ENCODE data around the gene GIPC1. TPM values are rescaled to one million over a fixed set of nuclear protein-coding genes. Genes with fewer than 3 reads are reported as not detected.
A peak's percentile ranks its signal among the peaks of the same experiment; 100 is the strongest.

GIPC1 gene
- total RNA-seq, 2 donors from 2014 or later, result 23.4 to 44.9 TPM

DNA sequence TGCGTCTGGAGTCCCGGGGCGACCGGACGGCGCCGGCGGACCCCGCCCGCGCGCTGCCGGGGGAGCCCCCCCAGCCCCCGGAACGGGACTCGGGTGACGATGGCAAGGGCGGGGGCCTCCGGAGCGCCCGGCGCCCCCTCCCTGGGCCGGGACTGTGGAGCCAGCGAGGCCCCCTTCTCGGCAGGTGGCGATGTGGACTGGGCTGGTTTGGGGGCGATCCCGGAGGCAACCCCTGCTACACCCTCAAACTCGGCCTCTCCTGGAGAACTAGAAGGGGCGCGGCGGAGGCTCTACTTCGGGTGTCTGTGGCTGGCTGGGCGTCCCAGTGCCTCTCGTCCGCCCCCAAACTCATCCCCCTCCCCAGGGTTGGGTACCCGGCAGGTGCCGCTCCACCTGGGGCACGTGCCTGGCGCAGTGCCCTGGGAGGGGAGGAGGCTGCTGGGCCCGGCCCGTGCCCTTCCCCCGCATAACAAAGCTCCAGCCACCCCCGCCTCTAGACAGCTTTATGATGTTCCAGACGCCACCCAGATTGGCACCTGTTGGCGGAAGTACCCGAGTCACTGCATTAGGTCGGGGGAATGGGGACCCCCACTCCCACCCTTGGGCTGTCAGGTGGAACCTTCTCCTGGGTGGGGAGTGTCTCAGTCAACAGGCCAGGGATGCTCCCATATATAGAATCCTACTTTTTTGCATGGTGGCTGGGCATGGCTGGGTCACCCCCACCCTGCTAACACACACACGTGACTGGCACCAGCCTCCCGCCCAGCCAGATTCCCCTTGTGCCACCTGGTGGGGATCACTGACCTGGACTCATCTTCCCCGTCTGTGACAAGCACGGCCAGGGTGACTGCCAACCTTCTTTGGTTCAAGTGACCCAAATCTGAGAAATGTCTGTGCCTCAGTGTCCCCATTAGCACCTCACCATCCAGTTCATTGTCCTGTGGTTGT lies 62.1 kb downstream of the GIPC1 start:
- Mint-ChIP-seq H3K27me3 (no peaks in the 10 kb centered on the region), H3K4me1 (peaks cover 13% of the 10 kb centered on the region), H3K9me3 (no peaks in the 10 kb centered on the region), H3K36me3 (ENCODE audit: low read depth) (peaks cover 6% of the 10 kb centered on the region), H3K4me3 (peak overlapping the region; percentile 78), H3K27ac (no peak overlapping the region)
- peak; percentile 41 for ATAC-seq (replicated peaks)

DNA sequence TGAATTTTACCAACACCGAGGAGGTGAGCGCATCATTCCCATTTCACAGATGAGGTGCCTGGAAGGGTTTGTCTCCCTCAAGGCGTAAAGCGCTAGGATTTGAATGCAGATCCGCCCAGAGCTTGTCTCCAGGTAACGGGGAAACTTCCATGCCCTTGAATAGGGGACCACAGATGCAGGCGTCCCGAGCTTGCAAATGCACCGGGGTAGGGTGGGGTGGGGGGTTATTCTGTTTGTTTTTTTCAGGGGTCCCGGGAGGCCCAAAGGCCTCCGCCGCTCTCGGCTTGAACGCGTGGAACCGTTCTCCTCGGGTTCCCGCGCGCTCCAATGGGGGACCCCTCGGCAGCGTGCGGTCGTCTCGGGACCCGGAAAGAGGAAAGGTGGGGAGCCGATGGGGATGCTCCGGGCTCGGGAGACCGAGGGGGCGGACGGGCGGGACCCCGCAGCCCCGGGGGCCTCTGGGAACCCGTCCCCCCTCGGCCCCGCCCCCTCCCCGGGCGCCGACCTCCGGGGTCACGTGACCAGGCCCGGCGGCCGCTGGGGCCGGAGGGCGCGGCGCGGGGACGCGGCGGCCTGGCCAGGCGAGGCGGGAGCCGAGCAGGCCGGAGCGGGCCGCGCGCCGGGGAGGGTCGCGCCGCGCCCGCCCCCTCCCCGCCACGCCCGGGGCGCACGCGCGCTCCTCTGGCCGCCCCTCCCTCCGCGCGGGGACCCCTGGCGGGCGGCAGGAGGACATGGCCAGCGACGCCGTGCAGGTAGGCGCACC lies 63.0 kb downstream of the GIPC1 start, which contains the start of gene PKN1:
PKN1 (plus strand) TSS at position 516 of the 763 bp plus-strand sequence; CDS start at position 732, 216 bp downstream.
- Mint-ChIP-seq H3K9me3 (no peaks in the 10 kb centered on the region), H3K36me3 (ENCODE audit: low read depth) (peaks cover 3% of the 10 kb centered on the region), H3K4me1 (peaks cover 13% of the 10 kb centered on the region), H3K27ac (peak within 1 kb of the TSS; percentile 66), H3K4me3 (peak within 1 kb of the TSS; percentile 84), H3K27me3 (no peaks in the 10 kb centered on the region)
- ATAC-seq (replicated peaks), result peak; percentile 45

DNA sequence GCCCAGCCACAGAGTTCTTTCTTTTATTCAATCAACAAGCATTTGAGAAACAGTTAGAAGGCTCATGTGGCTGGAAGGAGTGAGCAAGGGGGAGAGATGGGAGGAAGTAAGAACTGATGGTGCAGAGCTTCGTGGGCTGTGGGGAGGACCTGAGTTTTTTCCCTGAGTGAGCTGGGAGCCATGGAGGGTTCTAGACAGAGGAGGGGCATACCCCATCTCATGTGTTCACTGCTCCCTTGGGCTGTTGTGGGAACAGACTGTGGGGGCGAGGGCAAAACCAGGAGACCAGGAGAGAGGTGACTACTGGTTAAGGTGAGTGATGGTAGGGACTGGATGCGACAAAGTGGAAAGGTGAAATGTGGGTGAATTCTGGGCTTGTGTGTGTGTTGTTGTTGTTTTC lies 65.2 kb downstream of the GIPC1 start:
- H3K4me3 Mint-ChIP-seq, result peak overlapping the region; percentile 49
- peak overlapping the region; percentile 54 for H3K27ac Mint-ChIP-seq

DNA sequence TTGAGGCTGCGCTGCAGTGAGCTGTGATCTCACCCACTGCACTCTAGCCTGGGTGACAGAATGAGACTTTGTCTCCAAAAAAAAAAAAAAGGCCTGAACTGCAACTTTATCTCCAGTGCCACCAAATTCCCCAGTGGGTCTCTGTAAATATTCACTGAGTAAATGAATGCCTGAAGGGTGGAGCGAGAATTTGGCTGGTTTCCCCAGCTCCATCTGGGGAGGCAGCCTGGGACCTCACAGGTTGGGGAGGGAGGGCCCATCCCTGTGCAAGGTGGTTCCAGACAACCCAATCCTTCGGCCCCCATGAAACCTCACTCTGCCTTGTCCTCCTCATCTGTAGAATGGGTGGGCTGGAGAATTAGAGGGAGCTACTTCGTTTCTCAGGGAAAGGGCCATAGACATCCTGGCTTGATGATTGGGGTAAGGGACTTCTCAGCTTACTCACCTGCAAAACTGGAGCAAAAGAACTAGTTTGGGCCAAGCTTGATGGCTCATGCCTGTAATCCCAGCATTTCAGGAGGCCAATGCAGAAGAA lies 67.0 kb downstream of the GIPC1 start:
- Mint-ChIP-seq H3K4me1 (no peaks in the 10 kb centered on the region), H3K9me3 (no peaks in the 10 kb centered on the region)

More for the DNA sequence above, 65.2 kb downstream of the GIPC1 start:
- no peak for ATAC-seq (replicated peaks)
- Mint-ChIP-seq H3K27me3 (no peaks in the 10 kb centered on the region), H3K9me3 (no peaks in the 10 kb centered on the region), H3K4me1 (peaks cover 13% of the 10 kb centered on the region), H3K36me3 (ENCODE audit: low read depth) (no peaks in the 10 kb centered on the region)

More for the DNA sequence above, 67.0 kb downstream of the GIPC1 start:
- H3K27ac Mint-ChIP-seq, result no peak overlapping the region
- ATAC-seq (replicated peaks), result no peak
- no peak overlapping the region for H3K4me3 Mint-ChIP-seq
- no peaks in the 10 kb centered on the region for H3K27me3 Mint-ChIP-seq
- no peaks in the 10 kb centered on the region for H3K36me3 Mint-ChIP-seq (ENCODE audit: low read depth)

Other genes starting within 250 kb of the GIPC1 start
- gene ADGRE5, start 114.7 kb downstream of the GIPC1 start, total RNA-seq, result 100 to 1,000 TPM; 184 to 261 TPM
- gene DDX39A, start 76.8 kb downstream of the GIPC1 start, total RNA-seq, result 100 to 1,000 TPM; 132 to 260 TPM
- gene PKN1, start 62.8 kb downstream of the GIPC1 start, total RNA-seq, result 100 to 1,000 TPM; 121 to 171 TPM
- gene PTGER1, start 20.8 kb downstream of the GIPC1 start, total RNA-seq, result under 1 TPM in 1 of 2 donors, not detected in 1; 0.17 TPM
- 100 to 1,000 TPM in 1 of 2 donors, 10 to 100 TPM in 1; 79.4 to 140 TPM for gene DNAJB1, start 22.3 kb upstream of the GIPC1 start, total RNA-seq
- gene TECR, start 33.5 kb upstream of the GIPC1 start, total RNA-seq, result 100 to 1,000 TPM; 100 to 139 TPM
- gene NDUFB7, start 75.9 kb upstream of the GIPC1 start, total RNA-seq, result 100 to 1,000 TPM in 1 of 2 donors, 10 to 100 TPM in 1; 79.7 to 132 TPM
- gene CLEC17A, start 87.0 kb upstream of the GIPC1 start, total RNA-seq, result 1 to 10 TPM in 1 of 2 donors, under 1 TPM in 1; 0.78 to 2.0 TPM
- not detected for gene ADGRE3, start 178.7 kb upstream of the GIPC1 start, total RNA-seq
- gene ZNF333, start 193.9 kb upstream of the GIPC1 start, total RNA-seq, result 10 to 100 TPM in 1 of 2 donors, 1 to 10 TPM in 1; 9.4 to 20.3 TPM